Natural killer cell (primary cell): ENCODE data around the gene PHLDB3. TPM values are rescaled to one million over a fixed set of nuclear protein-coding genes. Genes with fewer than 3 reads are reported as not detected.

Source experiments
- ATAC-seq, 3 donors: fragments of 150-1000 bp in 2 of 3; fragments of 200-7000 bp in 1 of 3; cut with Tn5 transposase; 1 replicate in 1 of 3; 2 replicates in 2 of 3; pipeline ENCODE4 v1.10.0; 2021; ENCODE audit warnings: mild to moderate bottlenecking in 2 of 3, moderate library complexity in 2 of 3
- DNase-seq, 2 donors: peaks; one replicate each; pipeline versions ENCODE4 v3.0.0 to v3.0.0-alpha.2; 2013 to 2021; ENCODE audit warnings: mixed read lengths in 1 of 2
- H3K27ac ChIP-seq: one replicate; pipeline ENCODE4 v1.5.1; 2013; ENCODE audit warnings: mild to moderate bottlenecking, low read length
- H3K27me3 ChIP-seq: one replicate; pipeline ENCODE4 v1.6.1; 2013; ENCODE audit warnings: low read length; ENCODE audit not compliant: control insufficient read depth, insufficient read depth
- H3K36me3 ChIP-seq: one replicate; pipeline ENCODE4 v1.6.1; 2013; ENCODE audit warnings: low read length; ENCODE audit not compliant: control insufficient read depth, insufficient read depth
- H3K4me1 ChIP-seq: one replicate; pipeline ENCODE4 v1.6.1; 2013; ENCODE audit warnings: low read length; ENCODE audit not compliant: control insufficient read depth, insufficient read depth
- H3K4me3 ChIP-seq: one replicate; pipeline ENCODE4 v1.5.1; 2013; ENCODE audit warnings: low read length
- H3K9me3 ChIP-seq: one replicate; pipeline ENCODE4 v1.6.1; 2013; ENCODE audit warnings: low read length; ENCODE audit not compliant: control insufficient read depth, insufficient read depth
- H3K27ac Mint-ChIP-seq, 2 donors: one replicate each; pipeline ENCODE4 v1.8.0; 2022; ENCODE audit warnings: mild to moderate bottlenecking in 2 of 2, mixed read lengths in 2 of 2, moderate library complexity in 1 of 2
- H3K27me3 Mint-ChIP-seq, 2 donors: one replicate each; pipeline ENCODE4 v1.8.0; 2022; ENCODE audit warnings: low read depth in 2 of 2, mixed read lengths in 2 of 2
- H3K36me3 Mint-ChIP-seq: one replicate; pipeline ENCODE4 v1.8.0; 2022; ENCODE audit warnings: mixed read lengths
- H3K4me1 Mint-ChIP-seq, 2 donors: one replicate each; pipeline ENCODE4 v1.8.0; 2022; ENCODE audit warnings: mixed read lengths in 2 of 2
- H3K4me3 Mint-ChIP-seq: one replicate; pipeline ENCODE4 v1.8.0; 2022; ENCODE audit warnings: mild to moderate bottlenecking, moderate library complexity, mixed read lengths
- H3K9me3 Mint-ChIP-seq, 2 donors: one replicate each; pipeline ENCODE4 v1.8.0; 2022; ENCODE audit warnings: mixed read lengths in 2 of 2
- CTCF ChIP-seq: fragments of 200-600 bp; IDR thresholded peaks from one replicate; pipeline ENCODE4 v1.8.0; 2022; ENCODE audit warnings: antibody characterized with exemption
- WGBS: methylation state at CpG from one replicate; pipeline ENCODE4 v1.1.7; 2013; ENCODE audit warnings: missing lambda C conversion rate; ENCODE audit not compliant: insufficient coverage; 5-methylcytosine and 5-hydroxymethylcytosine counted together
- intact Hi-C: fragments of 100-400 bp; cut with micrococcal nuclease; formaldehyde crosslinking; loops from one replicate; pipeline ENCODE4 v1.14.2; 2022
- total RNA-seq, 4 donors: library from RNA; stranded (reverse); fragments of 120-200 nt in 1 of 4; gene quantifications; one replicate each; pipeline versions ENCODE4 v1.2.3 to v1.2.4, GENCODE V29; 2013 to 2022

PHLDB3 gene
- total RNA-seq, 3 donors from 2014 or later (not counting 1 experiment from before 2014, with no cell fraction given), result 24.5 to 24.9 (median 24.8) TPM

GRCh38 chr19:43480574-43480973 lies 24.0 kb downstream of the PHLDB3 start:
- intact Hi-C loops, result no loop called here
- TF ChIP-seq CTCF, result no peak
- Histone ChIP-seq H3K36me3 (no peaks in the 10 kb centered on the region), H3K9me3 (no peaks in the 10 kb centered on the region), H3K4me1 (peaks cover 4% of the 10 kb centered on the region), H3K27ac (no peak overlapping the region), H3K27me3 (no peaks in the 10 kb centered on the region), H3K4me3 (no peak overlapping the region)
- peaks cover under 1 to 6% of the 10 kb centered on the region in 2 donors for H3K4me1 Mint-ChIP-seq
- no peak for ATAC-seq
- H3K27ac Mint-ChIP-seq, result peak overlapping the region in 1 of 2 donors; percentile 33
- DNase-seq, result no peak
- WGBS, result 95% methylated on average over 3 of the region's 3 CpGs
- H3K27me3 Mint-ChIP-seq, result no peaks in the 10 kb centered on the region
- no peaks in the 10 kb centered on the region for H3K9me3 Mint-ChIP-seq
- no peaks in the 10 kb centered on the region for H3K36me3 Mint-ChIP-seq
- H3K4me3 Mint-ChIP-seq, result no peak overlapping the region

GRCh38 chr19:43479961-43480561 lies 24.5 kb downstream of the PHLDB3 start:
- Histone ChIP-seq H3K27me3 (no peaks in the 10 kb centered on the region), H3K27ac (no peak overlapping the region), H3K9me3 (no peaks in the 10 kb centered on the region), H3K4me1 (peaks cover 9% of the 10 kb centered on the region), H3K4me3 (no peak overlapping the region), H3K36me3 (no peaks in the 10 kb centered on the region)
- WGBS, result 95% methylated on average over 3 of the region's 4 CpGs
- ATAC-seq (no peak), DNase-seq (no peak)
- H3K4me3 Mint-ChIP-seq, result no peak overlapping the region
- intact Hi-C loops, result no loop called here
- H3K9me3 Mint-ChIP-seq, result no peaks in the 10 kb centered on the region
- H3K27ac Mint-ChIP-seq, result peak overlapping the region in 1 of 2 donors; percentile 33
- H3K27me3 Mint-ChIP-seq, result no peaks in the 10 kb centered on the region
- peaks cover 6 to 11% of the 10 kb centered on the region in 2 donors for H3K4me1 Mint-ChIP-seq
- H3K36me3 Mint-ChIP-seq, result no peaks in the 10 kb centered on the region
- no peak for TF ChIP-seq CTCF

GRCh38 chr19:43479226-43479625 lies 25.3 kb downstream of the PHLDB3 start:
- Histone ChIP-seq H3K36me3 (no peaks in the 10 kb centered on the region), H3K27me3 (no peaks in the 10 kb centered on the region), H3K4me1 (peaks cover 14% of the 10 kb centered on the region), H3K27ac (no peak overlapping the region), H3K9me3 (no peaks in the 10 kb centered on the region), H3K4me3 (no peak overlapping the region)
- WGBS, result 96% methylated on average over 15 of the region's 15 CpGs
- Mint-ChIP-seq H3K4me1 (peaks cover 6 to 15% of the 10 kb centered on the region in 2 donors), H3K4me3 (no peak overlapping the region), H3K9me3 (no peaks in the 10 kb centered on the region), H3K36me3 (no peaks in the 10 kb centered on the region), H3K27ac (peak overlapping the region in 1 of 2 donors; percentile 82), H3K27me3 (no peaks in the 10 kb centered on the region)
- no peak for TF ChIP-seq CTCF
- no peak for DNase-seq
- no peak for ATAC-seq
- intact Hi-C loops, result no loop called here

GRCh38 chr19:43478323-43478722 lies 26.2 kb downstream of the PHLDB3 start:
- H3K27ac Mint-ChIP-seq, result peak overlapping the region in 1 of 2 donors; percentile 82
- H3K36me3 Mint-ChIP-seq, result no peaks in the 10 kb centered on the region
- DNase-seq (no peak), ATAC-seq (no peak)
- H3K36me3 ChIP-seq, result no peaks in the 10 kb centered on the region
- H3K4me3 ChIP-seq, result no peak overlapping the region
- H3K27ac ChIP-seq, result no peak overlapping the region
- intact Hi-C loops, result no loop called here
- peaks cover 6 to 17% of the 10 kb centered on the region in 2 donors for H3K4me1 Mint-ChIP-seq
- no peak overlapping the region for H3K4me3 Mint-ChIP-seq
- H3K9me3 ChIP-seq, result no peaks in the 10 kb centered on the region
- peaks cover 14% of the 10 kb centered on the region for H3K4me1 ChIP-seq
- no peaks in the 10 kb centered on the region for H3K27me3 Mint-ChIP-seq
- TF ChIP-seq CTCF, result no peak
- H3K9me3 Mint-ChIP-seq, result no peaks in the 10 kb centered on the region
- no peaks in the 10 kb centered on the region for H3K27me3 ChIP-seq
- 83% methylated on average over 1 of the region's 3 CpGs for WGBS
